H1 (cell line): ENCODE measurements around the gene TSPAN2. TPM values are rescaled to one million over a fixed set of nuclear protein-coding genes. Genes with fewer than 3 reads are reported as not detected.

Experiments
- CTCF ChIA-PET: fragments of 300-600 bp; sonication (Branson Sonifier 250); formaldehyde crosslinking; loops from one replicate; lab custom pipeline; 2021; ENCODE audit not compliant: partially characterized antibody; lab: Charles Lee
- POLR2A ChIA-PET: fragments of 300-600 bp; sonication (Branson Sonifier 250); formaldehyde crosslinking; loops from one replicate; lab custom pipeline; 2021; ENCODE audit warnings: inconsistent platforms; ENCODE audit not compliant: partially characterized antibody; lab: Charles Lee
- DNase-seq, 2 experiments: peaks; one replicate each; pipeline versions ENCODE4 v3.0.0 to v3.0.0-alpha.2; 2010 to 2022; ENCODE audit warnings: low spot score in 2 of 2, low read depth in 1 of 2, mixed read lengths in 1 of 2
- FAIRE-seq: peaks from 2 replicates; lab custom pipeline; 2011; peaks lifted over from hg19 to GRCh38; lab: Jason Lieb, UNC
- H2AFZ ChIP-seq: 2 replicates; pipeline ENCODE4 v1.8.1; 2012; ENCODE audit warnings: low read length, inconsistent platforms
- H2AK5ac ChIP-seq: 2 replicates; pipeline ENCODE4 v1.6.1; 2013; ENCODE audit warnings: low read depth, low read length
- H2BK120ac ChIP-seq: replicated peaks from 2 replicates; pipeline ENCODE3; 2013; ENCODE audit warnings: low read depth, low read length, inconsistent platforms
- H2BK12ac ChIP-seq: 2 replicates; pipeline ENCODE4 v1.6.1; 2013; ENCODE audit warnings: low read depth, low read length
- H2BK15ac ChIP-seq: 2 replicates; pipeline ENCODE4 v1.6.1; 2013; ENCODE audit warnings: low read length
- H2BK20ac ChIP-seq: 2 replicates; pipeline ENCODE4 v1.6.1; 2013; ENCODE audit warnings: low read length
- H2BK5ac ChIP-seq: 2 replicates; pipeline ENCODE4 v1.6.1; 2013; ENCODE audit warnings: low read depth, low read length
- H3K14ac ChIP-seq: 2 replicates; pipeline ENCODE4 v1.6.1; 2013; ENCODE audit warnings: inconsistent platforms; ENCODE audit not compliant: insufficient read length
- H3K18ac ChIP-seq: 2 replicates; pipeline ENCODE4 v1.6.1; 2013; ENCODE audit warnings: low read length; ENCODE audit errors: extremely low read depth
- H3K23ac ChIP-seq: 2 replicates; pipeline ENCODE4 v1.6.1; 2013; ENCODE audit warnings: inconsistent platforms; ENCODE audit not compliant: insufficient read length
- H3K23me2 ChIP-seq: 2 replicates; pipeline ENCODE4 v1.6.1; 2013; ENCODE audit warnings: low read depth, low read length
- H3K27ac ChIP-seq: 2 replicates; pipeline ENCODE4 v1.6.1; 2011; ENCODE audit warnings: low read depth, low read length, inconsistent platforms
- H3K27me3 ChIP-seq, 4 experiments: replicated peaks in 1 of 4; 1 replicate in 1 of 4; 2 replicates in 3 of 4; pipeline versions ENCODE4 v1.6.1 to v1.8.1; 2011 to 2013; ENCODE audit warnings: low read length in 3 of 4, mild to moderate bottlenecking in 3 of 4, inconsistent platforms in 2 of 4, mixed read lengths in 2 of 4, moderate library complexity in 1 of 4; ENCODE audit not compliant: control insufficient read depth in 3 of 4, insufficient read depth in 3 of 4; ENCODE audit errors: extremely low read depth in 1 of 4
- H3K36me3 ChIP-seq, 4 experiments: 2 replicates each; pipeline versions ENCODE4 v1.6.1 to v1.8.1; 2011 to 2013; ENCODE audit warnings: mild to moderate bottlenecking in 4 of 4, low read length in 3 of 4, moderate library complexity in 2 of 4, control low read depth in 1 of 4, inconsistent platforms in 1 of 4; ENCODE audit not compliant: insufficient read depth in 4 of 4, control insufficient read depth in 2 of 4
- H3K4ac ChIP-seq: replicated peaks from 2 replicates; pipeline ENCODE3; 2013; ENCODE audit warnings: low read length, low read depth, mixed read lengths, inconsistent platforms; ENCODE audit not compliant: insufficient read length
- H3K4me1 ChIP-seq, 4 experiments: replicated peaks in 1 of 4; 1 replicate in 1 of 4; 2 replicates in 3 of 4; pipeline versions ENCODE4 v1.6.1 to v1.8.1; 2011 to 2013; ENCODE audit warnings: low read length in 3 of 4, inconsistent platforms in 2 of 4, mixed read lengths in 1 of 4; ENCODE audit not compliant: insufficient read depth in 4 of 4, control insufficient read depth in 3 of 4
- H3K4me2 ChIP-seq, 2 experiments: 2 replicates each; pipeline versions ENCODE4 v1.6.1 to v1.8.1; 2011 to 2013; ENCODE audit warnings: low read depth in 2 of 2, low read length in 2 of 2, control low read depth in 1 of 2, inconsistent platforms in 1 of 2, mild to moderate bottlenecking in 1 of 2; ENCODE audit not compliant: insufficient read depth in 1 of 2
- H3K4me3 ChIP-seq, 4 experiments: fragments of 200-600, 300-600 bp in 1 of 4; sonication (generic), shearing (Covaris generic), sonication (Bioruptor Twin) in 1 of 4; 2 replicates each; pipeline versions ENCODE4 v1.5.1 to v1.8.1; 2011 to 2016; ENCODE audit warnings: low read length in 4 of 4, low read depth in 3 of 4, control low read depth in 2 of 4, inconsistent platforms in 2 of 4, mild to moderate bottlenecking in 2 of 4, mixed read lengths in 1 of 4, moderate library complexity in 1 of 4; ENCODE audit not compliant: insufficient read depth in 2 of 4; ENCODE audit errors: extremely low read depth in 1 of 4
- H3K56ac ChIP-seq: replicated peaks from 2 replicates; pipeline ENCODE3; 2013; ENCODE audit warnings: low read depth, mild to moderate bottlenecking, mixed read lengths, low read length, inconsistent platforms; ENCODE audit not compliant: insufficient read length
- H3K79me1 ChIP-seq: 2 replicates; pipeline ENCODE4 v1.6.1; 2013; ENCODE audit warnings: low read depth, low read length, control low read depth
- H3K79me2 ChIP-seq, 2 experiments: 2 replicates each; pipeline versions ENCODE4 v1.6.1 to v1.8.1; 2012 to 2013; ENCODE audit warnings: low read length in 2 of 2, mild to moderate bottlenecking in 2 of 2, inconsistent platforms in 1 of 2; ENCODE audit not compliant: insufficient read depth in 2 of 2, control insufficient read depth in 1 of 2
- H3K9ac ChIP-seq, 4 experiments: replicated peaks in 1 of 4; 1 replicate in 1 of 4; 2 replicates in 3 of 4; pipeline versions ENCODE4 v1.6.1 to v1.8.1; 2011 to 2013; ENCODE audit warnings: low read depth in 3 of 4, low read length in 3 of 4, control low read depth in 2 of 4, mild to moderate bottlenecking in 2 of 4, moderate library complexity in 2 of 4, inconsistent platforms in 1 of 4; ENCODE audit errors: extremely low read depth in 1 of 4
- H3K9me3 ChIP-seq, 2 experiments: 2 replicates each; pipeline versions ENCODE4 v1.6.1 to v1.8.1; 2012 to 2013; ENCODE audit warnings: mild to moderate bottlenecking in 2 of 2, moderate library complexity in 2 of 2, control low read depth in 1 of 2, inconsistent platforms in 1 of 2, low read depth in 1 of 2, low read length in 1 of 2, mixed read lengths in 1 of 2; ENCODE audit not compliant: insufficient read depth in 2 of 2
- H4K20me1 ChIP-seq, 2 experiments: replicated peaks in 1 of 2; 2 replicates each; pipeline versions ENCODE3 to v1.8.1; 2011 to 2013; ENCODE audit warnings: inconsistent platforms in 2 of 2, low read length in 2 of 2, mild to moderate bottlenecking in 1 of 2; ENCODE audit not compliant: insufficient read depth in 2 of 2, control insufficient read depth in 1 of 2
- H4K5ac ChIP-seq: 2 replicates; pipeline ENCODE4 v1.6.1; 2013; ENCODE audit warnings: low read length, low read depth, mixed read lengths, inconsistent platforms; ENCODE audit not compliant: insufficient read length
- H4K8ac ChIP-seq: 2 replicates; pipeline ENCODE4 v1.8.0; 2013; ENCODE audit warnings: mild to moderate bottlenecking, moderate library complexity, low read length, inconsistent platforms; ENCODE audit not compliant: insufficient read depth; ENCODE audit errors: extremely low read depth
- H4K91ac ChIP-seq: replicated peaks from 2 replicates; pipeline ENCODE3; 2013; ENCODE audit warnings: low read length, mixed read lengths, inconsistent platforms; ENCODE audit not compliant: insufficient read length
- BCL11A ChIP-seq, 2 experiments: IDR thresholded peaks; one replicate each; pipeline ENCODE4 v1.6.1; 2011; ENCODE audit warnings: low read depth in 2 of 2, low read length in 2 of 2, mild to moderate bottlenecking in 2 of 2
- BRCA1 ChIP-seq: IDR thresholded peaks from 2 replicates; pipeline ENCODE4 v1.6.1; 2012; ENCODE audit warnings: low read depth, low read length, improper control_type of control experiment
- CEBPB ChIP-seq: IDR thresholded peaks from 2 replicates; pipeline ENCODE4 v1.6.1; 2012; ENCODE audit warnings: low read depth, low read length
- CREB1 ChIP-seq: IDR thresholded peaks from 2 replicates; pipeline ENCODE4 v1.6.1; 2012; ENCODE audit warnings: inconsistent platforms
- EGR1 ChIP-seq: IDR thresholded peaks from 2 replicates; pipeline ENCODE4 v1.6.1; 2011; ENCODE audit warnings: low read depth, low read length, borderline replicate concordance
- EP300 ChIP-seq, 2 experiments: IDR thresholded peaks; 1 replicate in 1 of 2; 2 replicates in 1 of 2; pipeline ENCODE4 v1.6.1; 2011 to 2012; ENCODE audit warnings: low read depth in 2 of 2, low read length in 2 of 2, mild to moderate bottlenecking in 2 of 2, borderline replicate concordance in 1 of 2, inconsistent platforms in 1 of 2, moderate library complexity in 1 of 2
- JUN ChIP-seq: IDR thresholded peaks from 2 replicates; pipeline ENCODE4 v1.6.1; 2011; ENCODE audit warnings: low read depth, mild to moderate bottlenecking, improper control_type of control experiment, low read length
- JUND ChIP-seq: IDR thresholded peaks from 2 replicates; pipeline ENCODE4 v1.6.1; 2011; ENCODE audit warnings: mild to moderate bottlenecking, improper control_type of control experiment, low read length
- KDM5A ChIP-seq: fragments of 200-600 bp; IDR thresholded peaks from 2 replicates; pipeline ENCODE4 v1.7.1; 2012; ENCODE audit warnings: mild to moderate bottlenecking, low read length, inconsistent platforms, mixed read lengths
- NANOG ChIP-seq: IDR thresholded peaks from 2 replicates; pipeline ENCODE4 v1.6.1; 2011; ENCODE audit warnings: low read length, low read depth, mild to moderate bottlenecking, inconsistent platforms; ENCODE audit not compliant: insufficient read depth, poor library complexity, severe bottlenecking
- NRF1 ChIP-seq: IDR thresholded peaks from 2 replicates; pipeline ENCODE4 v1.6.1; 2011; ENCODE audit warnings: mild to moderate bottlenecking, low read depth, low read length, improper control_type of control experiment
- RNF2 ChIP-seq: fragments of 200-900, 300-1000 bp; sonication (generic); IDR thresholded peaks from 2 replicates; pipeline ENCODE4 v1.7.1; 2016; ENCODE audit warnings: borderline replicate concordance, low read depth, mild to moderate bottlenecking, antibody characterized with exemption, low read length; ENCODE audit not compliant: poor library complexity, severe bottlenecking; ENCODE audit errors: missing control alignments
- RXRA ChIP-seq: IDR thresholded peaks from 2 replicates; pipeline ENCODE4 v1.6.1; 2011; ENCODE audit warnings: low read depth, mild to moderate bottlenecking, low read length, moderate library complexity; ENCODE audit not compliant: insufficient read depth
- WGBS, 2 experiments: shearing (Covaris generic) in 1 of 2; methylation state at CpG; one replicate each; pipeline versions ENCODE4 v1.1.6 to v1.1.7; 2013 to 2015; ENCODE audit warnings: low lambda C conversion rate in 2 of 2, mixed read lengths in 2 of 2, inconsistent platforms in 1 of 2, low coverage in 1 of 2, missing lambda C conversion rate in 1 of 2; ENCODE audit not compliant: insufficient replicate concordance in 2 of 2, insufficient coverage in 1 of 2, insufficient read length in 1 of 2; ENCODE audit errors: extremely low coverage in 1 of 2, missing lambda C conversion rate in 1 of 2; 5-methylcytosine and 5-hydroxymethylcytosine counted together
- polyA plus RNA-seq, 7 experiments: library from polyadenylated mRNA; depleted of rRNA in 3 of 7; stranded (reverse) in 5 of 7; unstranded in 2 of 7; fragments of >200 nt in 5 of 7; fragments of 200-250 nt in 2 of 7; gene quantifications; 1 replicate in 5 of 7; 2 replicates in 1 of 7; 4 replicates in 1 of 7; pipeline versions ENCODE4 v1.2.1 to v1.2.3, GENCODE V29; 2011 to 2013; ENCODE audit warnings: missing spikeins in 2 of 7, mixed read lengths in 2 of 7
- total RNA-seq: library from RNA; stranded (reverse); fragmentation: NEBNext Ultra II Directional; extraction: Animal tissue kit (Norgen Biotek cat#: 25700); gene quantifications from 2 replicates; pipeline ENCODE4 v1.2.1, GENCODE V29; 2021
- TF ChIP-seq, protein P1 (sequence below): IDR thresholded peaks from 2 replicates; pipeline ENCODE4 v1.6.1; 2012; ENCODE audit warnings: inconsistent platforms

The TSPAN2 gene
- total and polyA plus RNA-seq, 2 of the 8 experiments (the other 6 are each of a cell fraction or from before 2014, with no cell fraction given): 7.4 to 14.2 TPM

DNA sequence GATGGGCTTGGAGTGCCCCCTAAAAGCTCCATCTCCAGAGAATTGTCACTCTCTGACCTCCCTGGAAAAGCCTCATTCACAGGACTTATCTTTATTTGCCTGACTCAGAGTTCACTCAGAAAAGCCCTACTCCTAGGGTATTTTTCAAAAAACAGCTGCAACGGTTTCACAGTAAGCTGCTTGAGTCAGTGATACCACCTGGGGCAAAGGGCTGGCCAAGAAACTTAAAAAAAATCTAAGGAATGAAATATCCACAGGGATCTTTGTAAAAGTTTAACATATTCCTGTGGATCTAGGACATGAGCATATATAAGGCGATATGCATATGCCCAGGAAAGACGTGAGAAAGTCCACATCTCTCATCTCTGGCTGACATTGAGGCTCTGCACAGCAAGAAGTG, 33.8 kb upstream of the TSPAN2 start:
- no peak for TF ChIP-seq BCL11A (IDR thresholded peaks at IDR 0.05; ENCODE audit: low read depth in 2 of 2, low read length in 2 of 2)
- no peak for TF ChIP-seq NANOG
- no peak for TF ChIP-seq NRF1
- TF ChIP-seq BRCA1: no peak
- no peak for TF ChIP-seq KDM5A
- TF ChIP-seq CREB1: no peak
- no peak for TF ChIP-seq JUN
- no peak for TF ChIP-seq RNF2
- TF ChIP-seq EP300 (IDR thresholded peaks at IDR 0.05; ENCODE audit: borderline replicate concordance in 1 of 2, low read depth in 2 of 2, low read length in 2 of 2): no peak
- TF ChIP-seq RXRA: no peak
- no peak for TF ChIP-seq JUND
- TF ChIP-seq, protein P1, sequence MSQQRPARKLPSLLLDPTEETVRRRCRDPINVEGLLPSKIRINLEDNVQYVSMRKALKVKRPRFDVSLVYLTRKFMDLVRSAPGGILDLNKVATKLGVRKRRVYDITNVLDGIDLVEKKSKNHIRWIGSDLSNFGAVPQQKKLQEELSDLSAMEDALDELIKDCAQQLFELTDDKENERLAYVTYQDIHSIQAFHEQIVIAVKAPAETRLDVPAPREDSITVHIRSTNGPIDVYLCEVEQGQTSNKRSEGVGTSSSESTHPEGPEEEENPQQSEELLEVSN: no peak
- no peak for TF ChIP-seq CEBPB
- no peak for TF ChIP-seq EGR1
- no peaks in the 10 kb centered on the region for H3K27me3 ChIP-seq
- H3K4me1 ChIP-seq: no peaks in the 10 kb centered on the region
- no peaks in the 10 kb centered on the region for H4K20me1 ChIP-seq
- no peak overlapping the region for H3K18ac ChIP-seq
- no peaks in the 10 kb centered on the region for H3K79me2 ChIP-seq
- H3K23ac ChIP-seq: no peak overlapping the region
- H3K23me2 ChIP-seq: no peaks in the 10 kb centered on the region; the same call in 1 of the 2 replicates
- H2BK15ac ChIP-seq: no peak overlapping the region
- ChIA-PET CTCF (interaction anchor here (0.6 to 2.8 kb wide), 6 partner anchors 10 to 218 kb away, joined by 3 to 10 read pairs (median 3); no protein-coding TSS in a partner anchor), POLR2A (no interaction called here)
- H2AK5ac ChIP-seq: no peak overlapping the region
- no peak overlapping the region for H3K14ac ChIP-seq
- no peak overlapping the region for H3K4ac ChIP-seq
- DNase-seq (no peak), FAIRE-seq (no peak)
- H3K9ac ChIP-seq: no peak overlapping the region
- no peak overlapping the region for H2BK120ac ChIP-seq
- no peak overlapping the region for H4K91ac ChIP-seq
- H3K79me1 ChIP-seq: no peaks in the 10 kb centered on the region
- peaks cover 10 to 17% of the 10 kb centered on the region in 2 experiments for H3K9me3 ChIP-seq
- no peak overlapping the region for H2BK12ac ChIP-seq
- H2BK5ac ChIP-seq: no peak overlapping the region
- H2BK20ac ChIP-seq: no peak overlapping the region
- H4K8ac ChIP-seq: no peak overlapping the region
- H3K4me3 ChIP-seq: no peak overlapping the region
- H3K56ac ChIP-seq: no peak overlapping the region
- WGBS, 2 experiments: 80% methylated on average over 3 of the region's 3 CpGs; no CpG with 5 or more reads in 1 of the 2 experiments
- H3K4me2 ChIP-seq: no peak overlapping the region
- no peak overlapping the region for H3K27ac ChIP-seq
- no peak overlapping the region for H2AFZ ChIP-seq
- no peaks in the 10 kb centered on the region for H3K36me3 ChIP-seq
- no peak overlapping the region for H4K5ac ChIP-seq
